Measurements from ENCODE around the gene POPDC2.

The POPDC2 gene

DNA sequence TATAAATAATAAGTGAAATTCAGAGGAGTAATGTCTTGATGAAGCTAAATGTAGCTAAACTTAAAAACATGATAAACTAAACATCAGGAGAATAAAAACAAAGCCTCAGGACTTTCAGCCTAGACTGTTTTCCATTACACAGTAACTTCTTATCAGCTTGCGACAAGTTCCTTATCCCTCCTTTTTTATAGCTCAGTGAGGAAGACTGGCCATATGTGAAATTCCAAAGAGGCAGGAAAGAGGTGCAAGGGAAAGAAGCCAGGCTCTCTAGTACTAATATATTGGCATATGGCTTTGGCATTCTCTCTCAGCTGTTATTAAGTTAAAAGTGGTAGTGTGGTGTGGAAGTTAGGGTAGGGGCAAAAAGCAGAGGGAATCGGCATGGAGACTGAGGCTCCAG, 12.4 kb upstream of the POPDC2 start:
- H3K36me3 ChIP-seq (ENCODE audit: control insufficient read depth in 2 of 2, insufficient read depth in 1 of 2, low read length in 2 of 2), result peaks cover 8 to 66% of the 10 kb centered on the region in 2 experiments
- H3K4me1 ChIP-seq (ENCODE audit: control insufficient read depth, insufficient read depth, low read length), result no peaks in the 10 kb centered on the region
- CTCF ChIA-PET, result interaction anchor here (0.6 kb wide), 1 partner anchor 175 kb away, joined by 4 read pairs; the partner anchor contains the start of gene TIMMDC1
- no peak overlapping the region for H3K27ac ChIP-seq (ENCODE audit: extremely low read depth, low read depth, low read length)
- POLR2A ChIA-PET, result interaction anchor here (1.2 kb wide), 1 partner anchor 10 kb away, joined by 4 read pairs; no protein-coding TSS in a partner anchor
- TF ChIP-seq GLI4 (tag by site-specific recombination; IDR thresholded peaks at IDR 0.05) (no peak), KLF16 (tag by site-specific recombination; IDR thresholded peaks at IDR 0.05) (no peak), ZNF423 (tag by site-specific recombination; IDR thresholded peaks at IDR 0.05) (no peak), ZNF23 (tag by site-specific recombination; IDR thresholded peaks at IDR 0.05; ENCODE audit: borderline replicate concordance) (no peak), ZNF292 (tag by site-specific recombination; IDR thresholded peaks at IDR 0.05; ENCODE audit: borderline replicate concordance, low read depth) (no peak), ZNF768 (tag by site-specific recombination; IDR thresholded peaks at IDR 0.05) (no peak), ZNF791 (tag by site-specific recombination; IDR thresholded peaks at IDR 0.05) (no peak), ZNF114 (tag by site-specific recombination; IDR thresholded peaks at IDR 0.05) (no peak), MZF1 (tag by site-specific recombination; IDR thresholded peaks at IDR 0.05; ENCODE audit: borderline replicate concordance) (no peak)
- TF ChIP-seq, protein P1, sequence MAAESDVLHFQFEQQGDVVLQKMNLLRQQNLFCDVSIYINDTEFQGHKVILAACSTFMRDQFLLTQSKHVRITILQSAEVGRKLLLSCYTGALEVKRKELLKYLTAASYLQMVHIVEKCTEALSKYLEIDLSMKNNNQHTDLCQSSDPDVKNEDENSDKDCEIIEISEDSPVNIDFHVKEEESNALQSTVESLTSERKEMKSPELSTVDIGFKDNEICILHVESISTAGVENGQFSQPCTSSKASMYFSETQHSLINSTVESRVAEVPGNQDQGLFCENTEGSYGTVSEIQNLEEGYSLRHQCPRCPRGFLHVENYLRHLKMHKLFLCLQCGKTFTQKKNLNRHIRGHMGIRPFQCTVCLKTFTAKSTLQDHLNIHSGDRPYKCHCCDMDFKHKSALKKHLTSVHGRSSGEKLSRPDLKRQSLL (tag by site-specific recombination; IDR thresholded peaks at IDR 0.05), result no peak
- no peak overlapping the region for H3K4me3 ChIP-seq (ENCODE audit: low read depth, low read length)
- H3K9me3 ChIP-seq (ENCODE audit: control insufficient read depth, insufficient read depth, low read depth, low read length), result no peaks in the 10 kb centered on the region

DNA sequence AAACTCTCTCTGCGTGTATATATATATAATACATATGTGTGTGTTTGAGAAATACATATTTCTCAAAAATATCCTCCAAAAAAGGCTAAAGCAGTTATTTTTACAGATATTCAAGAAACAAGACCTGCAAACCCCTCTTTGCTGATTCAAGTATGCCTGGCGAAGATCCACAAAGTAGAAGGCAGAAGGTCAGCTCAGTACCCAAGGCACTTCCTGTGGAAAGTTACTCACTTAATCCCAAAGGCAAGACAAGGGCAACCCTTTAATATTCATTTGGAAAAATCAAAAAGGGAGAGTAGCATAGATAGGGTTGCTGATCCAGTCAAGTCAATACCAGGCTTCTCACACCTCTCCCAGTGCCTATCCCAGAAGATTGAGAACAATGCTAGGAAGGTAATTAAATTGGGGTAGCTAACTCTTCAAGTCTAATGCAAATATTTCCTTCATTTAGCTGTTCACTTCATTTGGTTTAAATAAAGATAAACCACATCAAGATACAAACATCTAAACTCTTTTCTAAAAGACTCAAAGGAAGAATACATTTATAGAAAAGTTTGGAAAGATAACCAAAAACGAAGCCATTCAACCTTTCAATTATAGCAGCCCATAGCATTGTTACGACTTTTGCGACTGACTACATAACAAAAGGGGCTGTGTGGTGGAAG, 9.6 kb upstream of the POPDC2 start:
- ChIA-PET POLR2A (no interaction called here), CTCF (no interaction called here)
- H3K9me3 ChIP-seq (ENCODE audit: control insufficient read depth, insufficient read depth, low read depth, low read length), result no peaks in the 10 kb centered on the region
- H3K27ac ChIP-seq (ENCODE audit: extremely low read depth, low read depth, low read length), result no peak overlapping the region
- H3K4me1 ChIP-seq (ENCODE audit: control insufficient read depth, insufficient read depth, low read length), result no peaks in the 10 kb centered on the region
- no peak for TF ChIP-seq ZNF391 (tag by site-specific recombination; IDR thresholded peaks at IDR 0.05; ENCODE audit: borderline replicate concordance, low read depth)
- no peak for TF ChIP-seq ZFP69B (tag by site-specific recombination; IDR thresholded peaks at IDR 0.05)
- no peak for TF ChIP-seq ZNF292 (tag by site-specific recombination; IDR thresholded peaks at IDR 0.05; ENCODE audit: borderline replicate concordance, low read depth)
- TF ChIP-seq ZBTB1 (tag by site-specific recombination; IDR thresholded peaks at IDR 0.05), result no peak
- no peak for TF ChIP-seq SETDB1 (IDR thresholded peaks at IDR 0.05; ENCODE audit: insufficient read length, low read length)
- no peak for TF ChIP-seq ZNF777 (tag by site-specific recombination; IDR thresholded peaks at IDR 0.05; ENCODE audit: borderline replicate concordance)
- TF ChIP-seq ZNF596 (tag by site-specific recombination; IDR thresholded peaks at IDR 0.05), result no peak
- TF ChIP-seq SALL2 (tag by site-specific recombination; IDR thresholded peaks at IDR 0.05; ENCODE audit: borderline replicate concordance), result no peak
- TF ChIP-seq ZNF394 (tag by site-specific recombination; IDR thresholded peaks at IDR 0.05; ENCODE audit: borderline replicate concordance), result no peak
- no peak for TF ChIP-seq ZNF239 (tag by site-specific recombination; IDR thresholded peaks at IDR 0.05)
- TF ChIP-seq ZNF473 (tag by site-specific recombination; IDR thresholded peaks at IDR 0.05), result no peak
- no peak for TF ChIP-seq HIC1 (tag by site-specific recombination; IDR thresholded peaks at IDR 0.05)
- no peak for TF ChIP-seq BCL11A (tag by site-specific recombination; IDR thresholded peaks at IDR 0.05; ENCODE audit: low read depth)
- no peak for TF ChIP-seq WT1 (tag by site-specific recombination; IDR thresholded peaks at IDR 0.05)
- no peak for TF ChIP-seq ZNF658 (tag by site-specific recombination; IDR thresholded peaks at IDR 0.05)
- no peak for TF ChIP-seq ZNF792 (tag by site-specific recombination; IDR thresholded peaks at IDR 0.05)
- no peak for TF ChIP-seq ZNF221 (tag by site-specific recombination; IDR thresholded peaks at IDR 0.05; ENCODE audit: borderline replicate concordance)
- H3K36me3 ChIP-seq (ENCODE audit: control insufficient read depth in 2 of 2, insufficient read depth in 1 of 2, low read length in 2 of 2), result peaks cover 8 to 75% of the 10 kb centered on the region in 2 experiments
- H3K4me3 ChIP-seq (ENCODE audit: low read depth, low read length), result no peak overlapping the region
